ENCODE results near the gene UBE2J1.
"Not testable (repeated sequence)": the region's sequence is repeated elsewhere in the genome, so short reads cannot be mapped to it uniquely, and the experiment has no call there.

The UBE2J1 gene

DNA sequence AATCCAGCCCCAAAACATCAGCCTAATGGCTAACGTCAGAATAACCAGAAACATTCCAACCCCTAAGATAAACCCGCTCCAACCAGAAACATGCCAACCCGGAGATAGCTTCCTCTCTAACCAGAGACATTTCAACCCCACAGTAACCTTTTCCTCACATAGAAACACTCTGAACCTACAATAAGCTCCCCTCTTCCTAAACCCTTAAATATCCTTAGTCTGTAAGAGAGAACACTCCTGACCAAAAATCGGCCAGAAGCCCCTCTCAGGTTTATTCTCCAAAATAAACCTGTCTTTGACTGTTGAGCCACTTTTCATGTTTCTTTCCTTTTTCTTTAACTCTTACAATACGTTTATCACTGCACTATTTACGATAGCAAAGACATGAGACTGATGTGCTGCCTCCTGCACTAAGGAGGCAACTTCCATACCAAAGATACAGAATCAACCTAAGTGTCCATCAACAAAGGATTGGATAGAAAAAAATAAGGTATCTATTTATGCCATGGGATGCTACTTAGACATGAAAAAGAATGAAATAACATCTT, 32.4 kb downstream of the UBE2J1 start:
- DNase-seq (ENCODE audit: low read depth) = no peak

DNA sequence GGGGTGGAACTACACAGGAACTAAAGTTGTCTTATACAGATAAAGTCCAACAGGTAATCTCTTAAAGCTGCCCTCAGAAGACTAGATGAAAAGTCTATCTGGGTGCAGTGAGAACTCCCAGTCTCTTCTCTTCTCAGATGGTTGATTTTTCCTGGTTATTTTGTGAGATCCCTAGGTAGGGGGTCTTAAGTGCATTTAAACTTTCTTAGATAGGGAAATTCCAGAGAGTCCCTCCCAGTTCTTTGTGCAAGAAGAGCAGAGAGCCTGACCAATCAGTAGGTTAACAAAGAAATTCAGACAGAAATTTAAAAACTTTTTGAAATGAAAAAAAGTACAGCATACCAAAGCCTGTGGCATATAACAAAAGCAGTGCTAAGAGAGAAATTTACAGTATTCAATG, 35.5 kb downstream of the UBE2J1 start:
- DNase-seq (ENCODE audit: low read depth) = no peak

DNA sequence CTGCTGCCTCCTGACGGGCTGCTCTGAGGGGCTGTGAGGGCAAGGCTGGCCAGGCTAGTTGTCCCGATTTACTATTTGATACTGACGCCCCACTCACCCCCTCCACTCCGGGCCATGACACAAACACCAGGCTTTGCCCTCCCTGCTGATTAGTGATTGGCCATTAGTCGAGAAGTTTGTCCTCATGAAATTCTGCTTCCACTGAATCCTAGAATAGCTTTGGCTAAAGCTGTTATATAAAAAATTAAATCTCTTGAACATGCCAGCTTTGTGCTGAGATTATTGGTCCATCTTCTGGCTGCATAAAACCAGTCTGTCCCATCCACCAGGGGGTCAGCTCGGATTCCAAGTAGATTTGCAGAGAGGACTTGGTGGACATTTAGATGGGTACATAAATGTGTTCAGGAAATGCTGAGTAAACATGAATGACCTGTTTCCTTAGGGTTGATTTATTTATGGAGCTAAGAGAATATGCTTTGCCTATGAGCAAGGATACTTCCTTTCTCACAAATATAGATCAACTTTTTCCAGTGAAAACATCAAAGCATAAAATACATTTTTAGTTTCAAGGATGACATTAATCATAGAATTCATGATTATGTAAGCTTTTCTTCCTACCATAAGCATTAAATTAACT, 37.2 kb downstream of the UBE2J1 start, which contains the start of gene GABRR2:
TSS of gene GABRR2 (minus strand) at position 51 of the 637 bp plus-strand sequence. CDS start 134 bp downstream, outside the sequence.
- no peak for DNase-seq (ENCODE audit: low read depth)

DNA sequence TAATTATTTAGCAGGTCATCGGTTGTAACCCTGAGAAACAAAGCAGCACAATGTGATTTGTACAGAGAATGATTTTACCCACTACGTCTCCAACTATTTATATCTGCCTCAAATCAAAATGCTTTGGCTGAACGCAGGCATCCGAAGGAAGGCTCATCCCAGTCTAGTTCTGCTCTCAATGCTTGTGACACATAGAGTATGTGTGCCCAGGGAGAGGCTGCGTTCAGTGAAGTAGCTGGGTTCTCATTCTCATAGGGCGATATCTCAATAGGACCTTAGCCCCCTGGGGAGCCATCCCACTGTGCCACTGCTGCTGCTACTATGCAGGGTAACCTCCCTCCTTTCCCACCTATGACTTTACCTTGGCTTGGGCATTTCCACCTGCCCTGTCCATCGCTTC, 37.8 kb downstream of the UBE2J1 start:
- no peak for DNase-seq (ENCODE audit: low read depth)

GRCh38 chr6:89313006-89313405, 39.5 kb downstream of the UBE2J1 start:
- DNase-seq (ENCODE audit: low read depth) = no peak

GRCh38 chr6:89311853-89312531, 40.5 kb downstream of the UBE2J1 start:
- no peak for DNase-seq (ENCODE audit: low read depth)

- DNase-seq (ENCODE audit: low read depth) = no peak
Observed at GRCh38 chr6:89311530-89311852, 41.0 kb downstream of the UBE2J1 start.

DNA sequence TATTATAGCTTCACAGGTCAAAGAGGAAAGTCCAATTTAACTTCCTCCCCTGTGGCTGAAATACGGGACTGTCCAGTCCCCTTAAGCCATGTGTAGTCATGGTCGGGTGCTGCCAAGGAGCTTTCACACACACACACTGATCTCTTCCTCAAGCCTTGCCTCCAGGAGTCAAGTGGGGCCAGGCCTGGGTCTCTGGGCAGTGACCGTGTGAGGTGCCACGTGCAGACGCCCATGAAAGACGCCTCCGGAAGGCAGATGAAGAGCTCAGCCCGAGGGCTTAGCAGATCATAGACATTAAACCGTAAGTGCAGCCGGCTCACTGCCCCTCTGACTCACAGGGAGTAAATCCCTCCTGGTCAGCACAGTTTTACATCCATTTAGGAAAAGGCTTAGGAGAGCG, 41.6 kb downstream of the UBE2J1 start:
- DNase-seq (ENCODE audit: low read depth) = no peak

GRCh38 chr6:89308525-89309395, 43.8 kb downstream of the UBE2J1 start:
- DNase-seq (ENCODE audit: low read depth) = no peak

DNA sequence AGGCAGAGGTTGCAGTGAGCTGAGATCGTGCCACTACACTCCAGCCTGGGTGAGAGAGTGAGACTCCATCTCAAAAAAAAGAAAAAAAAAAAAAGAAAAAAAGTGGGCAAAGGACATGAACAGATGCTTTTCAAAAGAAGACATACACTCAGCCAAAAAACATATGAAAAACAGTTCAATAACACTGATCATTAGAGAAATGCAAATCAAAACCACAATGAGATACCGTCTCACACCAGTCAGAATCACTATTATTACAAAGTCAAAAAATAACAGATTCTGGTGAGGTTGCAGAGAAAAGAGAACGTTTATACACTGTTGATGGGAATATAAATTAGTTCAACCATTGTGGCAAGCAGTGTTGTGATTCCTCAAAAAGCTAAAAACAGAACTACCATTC, 48.0 kb downstream of the UBE2J1 start:
- DNase-seq (ENCODE audit: low read depth) = not testable (repeated sequence)

GRCh38 chr6:89302936-89303335, 49.6 kb downstream of the UBE2J1 start:
- DNase-seq (ENCODE audit: low read depth) = no peak

- no peak for DNase-seq (ENCODE audit: low read depth)
Observed at GRCh38 chr6:89302195-89302770, 50.2 kb downstream of the UBE2J1 start.

GRCh38 chr6:89301586-89302194, 50.8 kb downstream of the UBE2J1 start:
- no peak for DNase-seq (ENCODE audit: low read depth)

- no peak for DNase-seq (ENCODE audit: low read depth)
Observed at GRCh38 chr6:89299466-89299850, 53.1 kb downstream of the UBE2J1 start.

- no peak for DNase-seq (ENCODE audit: low read depth)
Observed at GRCh38 chr6:89298680-89299465, 53.6 kb downstream of the UBE2J1 start.

DNA sequence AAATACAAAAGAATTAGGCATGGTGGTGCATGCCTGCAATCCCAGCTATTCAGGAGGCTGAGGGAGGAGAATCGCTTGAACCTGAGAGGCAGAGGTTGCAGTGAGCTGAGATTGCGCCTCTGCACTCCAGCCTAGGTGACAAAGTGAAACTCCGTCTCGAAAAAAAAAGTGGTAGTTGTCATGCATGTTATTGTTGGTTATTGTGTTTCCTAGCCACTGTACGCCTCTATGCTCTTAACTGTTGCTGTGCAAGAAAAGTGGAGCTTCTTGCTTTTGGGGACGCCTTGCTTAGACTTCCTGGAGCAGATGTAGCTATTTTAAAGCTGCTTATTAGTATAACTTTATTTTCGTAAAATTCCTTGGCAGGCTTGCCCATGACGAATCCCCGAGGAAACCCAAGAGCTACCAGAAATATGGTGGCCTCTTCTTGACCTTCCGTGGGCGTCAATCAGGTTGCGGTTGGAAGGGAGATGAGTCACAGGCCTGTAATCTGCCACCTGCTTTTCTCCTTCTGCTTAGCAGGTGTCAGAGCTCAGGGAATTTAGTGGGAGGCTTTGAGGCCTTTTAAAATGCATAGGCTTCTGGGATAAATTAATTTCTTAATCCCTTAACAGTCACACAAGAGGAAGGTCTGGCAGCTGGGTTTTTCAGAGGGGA, 54.7 kb downstream of the UBE2J1 start:
- DNase-seq (ENCODE audit: low read depth) = peak; percentile 35

- no peak for DNase-seq (ENCODE audit: low read depth)
Observed at GRCh38 chr6:89295981-89296380, 56.5 kb downstream of the UBE2J1 start.

GRCh38 chr6:89295116-89295515, 57.4 kb downstream of the UBE2J1 start:
- DNase-seq (ENCODE audit: low read depth) = not testable (repeated sequence)

- DNase-seq (ENCODE audit: low read depth) = no peak
Observed at GRCh38 chr6:89291256-89291819, 61.2 kb downstream of the UBE2J1 start.

Data from stimulated activated CD8-positive, alpha-beta memory T cell treated with anti-CD3 and anti-CD28 coated beads, Interleukin-12 subunit alpha, Interleukin-12 subunit beta, amount 100 ng/mL, for 4 hours (primary cell).